Mucosa of rectum (tissue), 2 donors: ENCODE measurements around the gene FBRS.
"Not testable (repeated sequence)": the region's sequence is repeated elsewhere in the genome, so short reads cannot be mapped to it uniquely, and the experiment has no call there.

Source experiments
- H3K27ac ChIP-seq, 2 donors: one replicate each; pipeline ENCODE4 v1.7.0; 2013; ENCODE audit warnings: inconsistent platforms in 2 of 2, low read depth in 2 of 2, low read length in 2 of 2
- H3K27me3 ChIP-seq, 2 donors: one replicate each; pipeline ENCODE4 v1.7.0; 2013; ENCODE audit warnings: low read length in 2 of 2; ENCODE audit not compliant: control insufficient read depth in 2 of 2, insufficient read depth in 2 of 2
- H3K36me3 ChIP-seq, 2 donors: one replicate each; pipeline ENCODE4 v1.7.0; 2013; ENCODE audit warnings: low read length in 2 of 2; ENCODE audit not compliant: control insufficient read depth in 2 of 2, insufficient read depth in 2 of 2
- H3K4me1 ChIP-seq, 2 donors: one replicate each; pipeline ENCODE4 v1.7.0; 2013; ENCODE audit warnings: low read length in 2 of 2, mild to moderate bottlenecking in 1 of 2; ENCODE audit not compliant: control insufficient read depth in 2 of 2, insufficient read depth in 2 of 2
- H3K4me3 ChIP-seq, 2 donors: one replicate each; pipeline ENCODE4 v1.7.0; 2013; ENCODE audit warnings: low read length in 2 of 2
- H3K9ac ChIP-seq, 2 donors: one replicate each; pipeline ENCODE4 v1.7.0; 2013; ENCODE audit warnings: low read length in 2 of 2, low read depth in 1 of 2, mild to moderate bottlenecking in 1 of 2
- H3K9me3 ChIP-seq, 2 donors: one replicate each; pipeline ENCODE4 v1.7.0; 2013; ENCODE audit warnings: low read length in 2 of 2; ENCODE audit not compliant: control insufficient read depth in 2 of 2
- donor health status: healthy.
- donor health status: Normal muscosa, but diverticular disease.

Gene FBRS

GRCh38 chr16:30697264-30698138, 39.3 kb downstream of the FBRS start:
- H3K36me3 ChIP-seq: peaks cover 12 to 18% of the 10 kb centered on the region in 2 donors
- H3K27ac ChIP-seq: peak overlapping the region; percentile 100
- no peaks in the 10 kb centered on the region for H3K9me3 ChIP-seq
- peaks cover 19 to 23% of the 10 kb centered on the region in 2 donors for H3K4me1 ChIP-seq
- peak overlapping the region; percentile 90 to 96 for H3K4me3 ChIP-seq
- H3K27me3 ChIP-seq: no peaks in the 10 kb centered on the region
- peak overlapping the region; percentile 92 to 99 for H3K9ac ChIP-seq

GRCh38 chr16:30698139-30698815, 40.0 kb downstream of the FBRS start:
- Histone ChIP-seq H3K4me1 (peaks cover 19 to 23% of the 10 kb centered on the region in 2 donors), H3K9ac (peak overlapping the region; percentile 92 to 99), H3K27me3 (no peaks in the 10 kb centered on the region)

GRCh38 chr16:30698816-30699614, 40.8 kb downstream of the FBRS start, which contains the start of gene SRCAP:
Gene SRCAP (plus strand): TSS chr16:30699171. CDS start chr16:30700825, 1,654 bp downstream.
- Histone ChIP-seq H3K4me1 (peaks cover 15 to 23% of the 10 kb centered on the region in 2 donors), H3K36me3 (peaks cover 18 to 26% of the 10 kb centered on the region in 2 donors), H3K27me3 (no peaks in the 10 kb centered on the region), H3K4me3 (peak within 1 kb of the TSS; percentile 90 to 96), H3K27ac (peak within 1 kb of the TSS; percentile 100), H3K9me3 (no peaks in the 10 kb centered on the region), H3K9ac (peak within 1 kb of the TSS; percentile 92 to 99)

More at GRCh38 chr16:30698139-30698815, 40.0 kb downstream of the FBRS start:
- H3K36me3 ChIP-seq: peaks cover 16 to 22% of the 10 kb centered on the region in 2 donors
- peak overlapping the region; percentile 100 for H3K27ac ChIP-seq
- peak overlapping the region; percentile 90 to 96 for H3K4me3 ChIP-seq
- H3K9me3 ChIP-seq: no peaks in the 10 kb centered on the region

GRCh38 chr16:30699615-30700099, 41.4 kb downstream of the FBRS start:
- Histone ChIP-seq H3K27me3 (no peaks in the 10 kb centered on the region), H3K4me1 (peaks cover 15 to 23% of the 10 kb centered on the region in 2 donors), H3K9ac (peak overlapping the region; percentile 79 to 99), H3K9me3 (no peaks in the 10 kb centered on the region), H3K27ac (peak overlapping the region; percentile 100), H3K36me3 (peaks cover 25 to 32% of the 10 kb centered on the region in 2 donors), H3K4me3 (peak overlapping the region; percentile 90 to 96)

- no peak overlapping the region for H3K27ac ChIP-seq
- H3K4me3 ChIP-seq: no peak overlapping the region
- H3K9ac ChIP-seq: no peak overlapping the region
- no peaks in the 10 kb centered on the region for H3K9me3 ChIP-seq
- peaks cover 28 to 38% of the 10 kb centered on the region in 2 donors for H3K36me3 ChIP-seq
- H3K27me3 ChIP-seq: no peaks in the 10 kb centered on the region
- H3K4me1 ChIP-seq: peaks cover 15 to 23% of the 10 kb centered on the region in 2 donors
These were observed 42.3 kb downstream of the FBRS start for GRCh38 chr16:30700491-30700890.

GRCh38 chr16:30700971-30701370, 42.7 kb downstream of the FBRS start:
- Histone ChIP-seq H3K36me3 (peaks cover 31 to 42% of the 10 kb centered on the region in 2 donors), H3K9me3 (no peaks in the 10 kb centered on the region), H3K27me3 (no peaks in the 10 kb centered on the region)

GRCh38 chr16:30703071-30703470, 44.8 kb downstream of the FBRS start:
- H3K27ac ChIP-seq, H3K27me3 ChIP-seq, H3K4me3 ChIP-seq, H3K9me3 ChIP-seq, H3K9ac ChIP-seq: not testable (repeated sequence)
- Histone ChIP-seq H3K4me1 (peaks cover 10 to 16% of the 10 kb centered on the region in 2 donors), H3K36me3 (peaks cover 52 to 63% of the 10 kb centered on the region in 2 donors)

More at GRCh38 chr16:30700971-30701370, 42.7 kb downstream of the FBRS start:
- no peak overlapping the region for H3K27ac ChIP-seq
- peaks cover 15 to 23% of the 10 kb centered on the region in 2 donors for H3K4me1 ChIP-seq
- no peak overlapping the region for H3K9ac ChIP-seq
- H3K4me3 ChIP-seq: no peak overlapping the region

GRCh38 chr16:30703971-30704370, 45.7 kb downstream of the FBRS start:
- no peak overlapping the region for H3K9ac ChIP-seq
- no peaks in the 10 kb centered on the region for H3K9me3 ChIP-seq
- H3K27me3 ChIP-seq: no peaks in the 10 kb centered on the region
- H3K4me3 ChIP-seq: no peak overlapping the region
- H3K27ac ChIP-seq: no peak overlapping the region
- H3K4me1 ChIP-seq: peaks cover 10 to 16% of the 10 kb centered on the region in 2 donors
- H3K36me3 ChIP-seq: peaks cover 55 to 72% of the 10 kb centered on the region in 2 donors

- H3K9me3 ChIP-seq: no peaks in the 10 kb centered on the region
- no peaks in the 10 kb centered on the region for H3K27me3 ChIP-seq
- no peaks in the 10 kb centered on the region for H3K4me1 ChIP-seq
- H3K27ac ChIP-seq: no peak overlapping the region
- H3K9ac ChIP-seq: no peak overlapping the region
- H3K36me3 ChIP-seq: peaks cover 70 to 79% of the 10 kb centered on the region in 2 donors
- H3K4me3 ChIP-seq: no peak overlapping the region
These were observed 47.8 kb downstream of the FBRS start for GRCh38 chr16:30706046-30706445.
